MM.1S (cell line): ENCODE data around the gene UCN2.

Source experiments
- DNase-seq: peaks from one replicate; pipeline ENCODE4 v3.0.0-alpha.2; 2015
- H2AFZ ChIP-seq: fragments of 300-600 bp; sonication (generic); 2 replicates; pipeline ENCODE4 v1.6.0; 2016; ENCODE audit warnings: antibody characterized with exemption, low read length
- H3F3A ChIP-seq: fragments of 300-600 bp; sonication (generic); 2 replicates; pipeline ENCODE4 v1.6.1; 2016; ENCODE audit warnings: mild to moderate bottlenecking, antibody characterized with exemption, low read length, moderate library complexity, mixed read lengths; ENCODE audit not compliant: insufficient read depth
- H3K27ac ChIP-seq: fragments of 300-600 bp; sonication (generic); 2 replicates; pipeline ENCODE4 v1.5.1; 2016; ENCODE audit warnings: mild to moderate bottlenecking, low read length
- H3K27me3 ChIP-seq: fragments of 300-600 bp; sonication (generic); replicated peaks from 2 replicates; pipeline ENCODE4 v1.6.0; 2016; ENCODE audit warnings: low read length; ENCODE audit not compliant: insufficient read depth
- H3K36me3 ChIP-seq: fragments of 300-600 bp; sonication (generic); replicated peaks from 2 replicates; pipeline ENCODE4 v1.6.1; 2016; ENCODE audit warnings: mild to moderate bottlenecking, low read length, mixed read lengths; ENCODE audit not compliant: insufficient read depth
- H3K4me1 ChIP-seq: fragments of 300-600 bp; sonication (generic); 2 replicates; pipeline ENCODE4 v1.6.1; 2016; ENCODE audit warnings: low read length, mixed read lengths
- H3K4me2 ChIP-seq: fragments of 300-600 bp; sonication (generic); 2 replicates; pipeline ENCODE4 v1.6.0; 2016; ENCODE audit warnings: low read depth, low read length
- H3K4me3 ChIP-seq: fragments of 300-600 bp; sonication (generic); 2 replicates; pipeline ENCODE4 v1.5.1; 2016; ENCODE audit warnings: low read length, mixed read lengths
- H3K79me2 ChIP-seq: fragments of 300-600 bp; sonication (generic); 2 replicates; pipeline ENCODE4 v1.6.1; 2016; ENCODE audit warnings: mixed run types, low read length, mixed read lengths
- H3K9ac ChIP-seq: fragments of 300-600 bp; sonication (generic); 2 replicates; pipeline ENCODE4 v1.6.1; 2016; ENCODE audit warnings: low read length, mixed read lengths
- H3K9me2 ChIP-seq: fragments of 300-600 bp; sonication (generic); replicated peaks from 2 replicates; pipeline ENCODE4 v1.6.1; 2016; ENCODE audit warnings: mild to moderate bottlenecking, low read length, mixed read lengths; ENCODE audit not compliant: insufficient read depth
- H3K9me3 ChIP-seq: fragments of 300-600 bp; sonication (generic); replicated peaks from 2 replicates; pipeline ENCODE4 v1.6.1; 2016; ENCODE audit warnings: mild to moderate bottlenecking, low read length, mixed read lengths; ENCODE audit not compliant: insufficient read depth
- H4K20me1 ChIP-seq: fragments of 300-600 bp; sonication (generic); 2 replicates; pipeline ENCODE4 v1.6.1; 2016; ENCODE audit warnings: mild to moderate bottlenecking, low read length, moderate library complexity, mixed read lengths; ENCODE audit not compliant: insufficient read depth
- EZH2 ChIP-seq: fragments of 300-600 bp; sonication (generic); optimal IDR thresholded peaks from 2 replicates; pipeline ENCODE3; 2017; ENCODE audit warnings: low read depth, mild to moderate bottlenecking, antibody characterized with exemption, low read length, mixed read lengths
- EZH2phosphoT487 ChIP-seq: fragments of 300-600 bp; sonication (generic); IDR thresholded peaks from 2 replicates; pipeline ENCODE4 v1.6.1; 2018; ENCODE audit warnings: antibody characterized with exemption, low read length
- TF ChIP-seq, protein P1 (sequence below): fragments of 300-600 bp; sonication (generic); IDR thresholded peaks from 2 replicates; pipeline ENCODE4 v1.5.1; 2016; ENCODE audit warnings: antibody characterized with exemption, low read length, mixed read lengths

Gene UCN2

DNA sequence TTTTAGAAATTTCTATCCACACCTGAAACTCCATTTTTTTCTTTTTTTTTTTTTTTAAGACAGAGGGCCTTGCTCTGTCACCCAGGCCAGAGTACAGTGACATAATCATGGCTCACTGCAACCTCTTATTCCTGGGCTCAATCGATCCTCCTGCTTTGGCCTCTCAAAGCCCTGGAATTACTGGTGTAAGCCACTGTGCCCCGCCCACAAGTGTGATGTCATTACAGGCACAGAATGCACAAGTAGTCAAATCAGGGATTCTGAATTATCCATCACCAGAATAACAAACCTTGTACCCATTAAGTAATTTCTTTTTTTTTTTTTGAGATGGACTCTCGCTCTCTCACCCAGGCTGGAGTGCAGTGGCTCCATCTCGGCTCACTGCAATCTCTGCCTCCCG lies 43.9 kb upstream of the UCN2 start:
- Histone ChIP-seq H3K9me3 (no peaks in the 10 kb centered on the region), H3K36me3 (no peaks in the 10 kb centered on the region; the same call in 1 of the 2 replicates), H2AFZ (no peak overlapping the region), H3K27me3 (no peaks in the 10 kb centered on the region), H3K27ac (no peak overlapping the region), H3K4me1 (peaks cover 7% of the 10 kb centered on the region; the same call in 1 of the 2 replicates), H3K9ac (no peak overlapping the region), H3K79me2 (peaks cover 31% of the 10 kb centered on the region), H3K4me2 (no peak overlapping the region), H3F3A (no peaks in the 10 kb centered on the region), H4K20me1 (no peaks in the 10 kb centered on the region), H3K4me3 (no peak overlapping the region), H3K9me2 (no peaks in the 10 kb centered on the region)
- no peak for DNase-seq
- TF ChIP-seq EZH2phosphoT487 (no peak), EZH2 (no peak)
- TF ChIP-seq, protein P1, sequence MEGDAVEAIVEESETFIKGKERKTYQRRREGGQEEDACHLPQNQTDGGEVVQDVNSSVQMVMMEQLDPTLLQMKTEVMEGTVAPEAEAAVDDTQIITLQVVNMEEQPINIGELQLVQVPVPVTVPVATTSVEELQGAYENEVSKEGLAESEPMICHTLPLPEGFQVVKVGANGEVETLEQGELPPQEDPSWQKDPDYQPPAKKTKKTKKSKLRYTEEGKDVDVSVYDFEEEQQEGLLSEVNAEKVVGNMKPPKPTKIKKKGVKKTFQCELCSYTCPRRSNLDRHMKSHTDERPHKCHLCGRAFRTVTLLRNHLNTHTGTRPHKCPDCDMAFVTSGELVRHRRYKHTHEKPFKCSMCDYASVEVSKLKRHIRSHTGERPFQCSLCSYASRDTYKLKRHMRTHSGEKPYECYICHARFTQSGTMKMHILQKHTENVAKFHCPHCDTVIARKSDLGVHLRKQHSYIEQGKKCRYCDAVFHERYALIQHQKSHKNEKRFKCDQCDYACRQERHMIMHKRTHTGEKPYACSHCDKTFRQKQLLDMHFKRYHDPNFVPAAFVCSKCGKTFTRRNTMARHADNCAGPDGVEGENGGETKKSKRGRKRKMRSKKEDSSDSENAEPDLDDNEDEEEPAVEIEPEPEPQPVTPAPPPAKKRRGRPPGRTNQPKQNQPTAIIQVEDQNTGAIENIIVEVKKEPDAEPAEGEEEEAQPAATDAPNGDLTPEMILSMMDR = no peak

GRCh38 chr3:48601622-48601994 lies 38.0 kb upstream of the UCN2 start:
- H3K9me3 ChIP-seq = no peaks in the 10 kb centered on the region
- TF ChIP-seq, protein P1 = no peak
- TF ChIP-seq EZH2 (no peak), EZH2phosphoT487 (no peak)
- H2AFZ ChIP-seq = no peak overlapping the region
- H3K9ac ChIP-seq = no peak overlapping the region
- H3K27me3 ChIP-seq = no peaks in the 10 kb centered on the region
- no peaks in the 10 kb centered on the region for H3K9me2 ChIP-seq
- no peaks in the 10 kb centered on the region; the same call in 1 of the 2 replicates for H3K36me3 ChIP-seq
- no peak overlapping the region for H3K4me2 ChIP-seq
- DNase-seq = no peak
- no peak overlapping the region for H3K4me3 ChIP-seq
- H3F3A ChIP-seq = no peaks in the 10 kb centered on the region
- H3K27ac ChIP-seq = no peak overlapping the region
- no peaks in the 10 kb centered on the region for H3K4me1 ChIP-seq
- no peaks in the 10 kb centered on the region for H4K20me1 ChIP-seq
- H3K79me2 ChIP-seq = peaks cover 10% of the 10 kb centered on the region; the same call in 1 of the 2 replicates

- no peaks in the 10 kb centered on the region for H3K9me2 ChIP-seq
- no peaks in the 10 kb centered on the region for H3K4me1 ChIP-seq
- no peaks in the 10 kb centered on the region for H3K27me3 ChIP-seq
- TF ChIP-seq EZH2 (no peak), EZH2phosphoT487 (no peak)
- TF ChIP-seq, protein P1 = no peak
- H3K36me3 ChIP-seq = no peaks in the 10 kb centered on the region; the same call in 1 of the 2 replicates
- H3K27ac ChIP-seq = no peak overlapping the region
- H3K4me3 ChIP-seq = no peak overlapping the region
- no peak overlapping the region for H3K4me2 ChIP-seq
- H3K79me2 ChIP-seq = peaks cover 9% of the 10 kb centered on the region; the same call in 1 of the 2 replicates
- no peaks in the 10 kb centered on the region for H4K20me1 ChIP-seq
- no peaks in the 10 kb centered on the region for H3K9me3 ChIP-seq
- no peak overlapping the region for H2AFZ ChIP-seq
- no peak overlapping the region for H3K9ac ChIP-seq
- no peaks in the 10 kb centered on the region for H3F3A ChIP-seq
- DNase-seq = no peak
Observed at GRCh38 chr3:48600711-48601621, 37.4 kb upstream of the UCN2 start.
